Spleen (tissue), 11 donors: Measurements from ENCODE around the gene UPK1A. TPM values are rescaled to one million over a fixed set of nuclear protein-coding genes. Genes with fewer than 3 reads are reported as not detected.

Experiments used
- DNase-seq: peaks from one replicate; pipeline ENCODE4 v3.0.0-alpha.2; 2020
- H3K27ac ChIP-seq, 8 donors: fragments of 200-600 bp; sonication (generic) in 7 of 8; 1 replicate in 4 of 8; 2 replicates in 4 of 8; pipeline versions ENCODE4 v1.5.0 to v1.8.0; 2016 to 2021; ENCODE audit warnings: inconsistent platforms in 4 of 8, mild to moderate bottlenecking in 4 of 8, moderate library complexity in 1 of 8
- H3K27me3 ChIP-seq, 7 donors: fragments of 200-600 bp; sonication (generic) in 6 of 7; replicated peaks in 1 of 7; 1 replicate in 4 of 7; 2 replicates in 3 of 7; pipeline versions ENCODE4 v1.5.0 to v1.8.0; 2016 to 2021; ENCODE audit warnings: inconsistent platforms in 3 of 7, mild to moderate bottlenecking in 1 of 7
- H3K36me3 ChIP-seq, 6 donors: fragments of 200-600 bp; sonication (generic) in 5 of 6; 1 replicate in 4 of 6; 2 replicates in 2 of 6; pipeline versions ENCODE4 v1.5.0 to v1.8.0; 2016 to 2021; ENCODE audit warnings: inconsistent platforms in 2 of 6
- H3K4me1 ChIP-seq, 6 donors: fragments of 200-600 bp; sonication (generic) in 5 of 6; 1 replicate in 3 of 6; 2 replicates in 3 of 6; pipeline versions ENCODE4 v1.5.0 to v1.8.0; 2016 to 2021; ENCODE audit warnings: inconsistent platforms in 3 of 6
- H3K4me3 ChIP-seq, 8 donors: fragments of 200-600 bp; sonication (generic) in 7 of 8; 1 replicate in 4 of 8; 2 replicates in 4 of 8; pipeline versions ENCODE4 v1.5.0 to v1.8.0; 2016 to 2021; ENCODE audit warnings: inconsistent platforms in 4 of 8, mild to moderate bottlenecking in 4 of 8, moderate library complexity in 2 of 8
- H3K9me3 ChIP-seq, 8 donors: fragments of 200-600 bp; sonication (generic) in 7 of 8; 1 replicate in 4 of 8; 2 replicates in 4 of 8; pipeline versions ENCODE4 v1.5.0 to v1.8.0; 2016 to 2021; ENCODE audit warnings: inconsistent platforms in 4 of 8
- CTCF ChIP-seq, 11 experiments: fragments of 200-600 bp in 7 of 11; fragments of 450-650 bp in 4 of 11; sonication (generic) in 4 of 11; IDR thresholded peaks in 8 of 11; conservative IDR thresholded peaks in 3 of 11; 1 replicate in 7 of 11; 2 replicates in 4 of 11; pipeline versions ENCODE4 v1.4.0 to v1.8.0; 2016 to 2021; ENCODE audit warnings: antibody characterized with exemption in 11 of 11, inconsistent platforms in 4 of 11, mild to moderate bottlenecking in 1 of 11
- POLR2A ChIP-seq, 3 donors: fragments of 450-650 bp; IDR thresholded peaks; one replicate each; pipeline ENCODE4 v1.5.1; 2017; ENCODE audit warnings: antibody characterized with exemption in 3 of 3, mild to moderate bottlenecking in 1 of 3
- POLR2AphosphoS5 ChIP-seq, 3 donors: sonication (generic); formaldehyde crosslinking; IDR thresholded peaks; one replicate each; pipeline ENCODE4 v1.5.1; 2017; ENCODE audit warnings: antibody characterized with exemption in 3 of 3
- WGBS, 5 donors: extraction: QIAGEN DNeasy Blood & Tissue Kit in 3 of 5; methylation state at CpG; one replicate each; pipeline versions ENCODE4 v1.1.5 to v1.1.7; 2013 to 2018; 5-methylcytosine and 5-hydroxymethylcytosine counted together
- intact Hi-C: fragments of 100-400 bp; cut with DNase I; formaldehyde crosslinking; loops from one replicate; pipeline ENCODE4 v1.15.0; 2023; ENCODE audit warnings: low total_unique reads
- polyA plus RNA-seq, 3 donors: library from polyadenylated mRNA; stranded (reverse); fragments of 200-250 nt; gene quantifications; one replicate each; pipeline ENCODE4 v1.2.1, GENCODE V29; 2013
- total RNA-seq, 7 donors: library from RNA; depleted of rRNA in 3 of 7; stranded (reverse); fragments of >200 nt in 3 of 7; fragmentation: NEBNext Ultra II Directional in 4 of 7; extraction: Animal tissue kit (Norgen Biotek cat#: 25700) in 4 of 7; gene quantifications; one replicate each; pipeline versions ENCODE4 v1.1.0 to v1.2.1, GENCODE V29; 2016 to 2021
- donor health status: healthy with polysubstance abuse.
- donor health status: DM: no; HTN: no; CAD: no; lungs with moderate emphysema.
- donor health status: DM: no; HTN: no; CAD: no.
- donor health status: Bipolar disorder and iron deficiency.
- donor health status: healthy.
- donor health status: DM: no; HTN: no; CAD: no.
- donor health status: DM: yes; HTN: yes; CAD: no.

Gene UPK1A
- total and polyA plus RNA-seq, 10 donors = 0.11 TPM; not detected in 9

- Histone ChIP-seq H3K27ac (no peak overlapping the region), H3K4me1 (peaks cover 0 to 3% (median 2%) of the 10 kb centered on the region in 6 donors), H3K27me3 (no peaks in the 10 kb centered on the region), H3K4me3 (no peak overlapping the region), H3K36me3 (peaks cover 0 to 42% (median 11%) of the 10 kb centered on the region in 6 donors), H3K9me3 (no peaks in the 10 kb centered on the region)
- 92 to 97% (median 94%) methylated on average over 13 of the region's 13 CpGs for WGBS, 5 donors
- intact Hi-C loops = no loop called here
- no peak for DNase-seq
- TF ChIP-seq POLR2AphosphoS5 (IDR thresholded peaks at IDR 0.05) (peak in 1 of 3 donors; percentile 12), POLR2A (IDR thresholded peaks at IDR 0.05) (no peak), CTCF (IDR thresholded peaks at IDR 0.05 in 8 of 11, conservative IDR thresholded peaks at IDR 0.05 in 3 of 11) (no peak)
These were observed 43.6 kb upstream of the UPK1A start for GRCh38 chr19:35622750-35623149.

DNA sequence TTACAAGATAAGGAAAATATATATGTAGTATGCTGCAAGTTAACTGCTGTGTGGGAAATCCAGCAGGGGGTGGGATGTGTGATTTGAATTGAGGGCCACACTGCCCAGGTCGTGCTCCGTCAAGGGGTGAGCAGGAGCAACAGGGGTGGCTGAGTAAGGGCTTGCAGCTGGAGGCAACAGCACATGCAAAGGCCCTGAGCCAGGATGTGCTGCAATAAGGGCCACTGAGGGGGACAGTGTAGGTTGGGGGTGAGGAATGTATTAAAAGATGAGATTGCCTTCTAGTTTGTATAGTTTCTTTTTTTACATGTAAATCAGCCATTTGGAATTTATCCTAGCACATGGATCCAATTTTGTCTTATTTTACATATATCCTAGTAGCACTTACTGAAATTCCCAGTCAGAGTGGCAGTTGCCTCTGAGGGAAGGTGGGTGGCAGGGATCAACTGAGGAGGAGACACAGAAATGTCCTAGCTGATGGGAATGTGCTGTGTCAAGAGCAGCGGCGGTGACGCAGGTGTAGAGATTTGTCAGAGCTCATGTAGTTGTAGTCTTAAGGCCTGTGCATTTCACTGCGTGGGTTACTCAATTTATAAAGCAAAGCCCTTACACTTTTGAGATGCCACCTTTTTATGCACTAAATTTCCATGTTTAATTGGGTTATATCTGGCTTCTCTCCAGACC, 42.8 kb upstream of the UPK1A start:
- intact Hi-C loops = no loop called here
- no peak for DNase-seq
- Histone ChIP-seq H3K36me3 (peaks cover 0 to 35% (median 11%) of the 10 kb centered on the region in 6 donors), H3K9me3 (no peaks in the 10 kb centered on the region), H3K27ac (no peak overlapping the region), H3K4me1 (peaks cover 0 to 10% (median 8%) of the 10 kb centered on the region in 6 donors), H3K27me3 (no peaks in the 10 kb centered on the region), H3K4me3 (no peak overlapping the region)
- WGBS, 5 donors = 88 to 95% (median 92%) methylated on average over 6 of the region's 6 CpGs
- no peak for TF ChIP-seq CTCF (IDR thresholded peaks at IDR 0.05 in 8 of 11, conservative IDR thresholded peaks at IDR 0.05 in 3 of 11)
- no peak for TF ChIP-seq POLR2AphosphoS5 (IDR thresholded peaks at IDR 0.05)
- TF ChIP-seq POLR2A (IDR thresholded peaks at IDR 0.05) = no peak

DNA sequence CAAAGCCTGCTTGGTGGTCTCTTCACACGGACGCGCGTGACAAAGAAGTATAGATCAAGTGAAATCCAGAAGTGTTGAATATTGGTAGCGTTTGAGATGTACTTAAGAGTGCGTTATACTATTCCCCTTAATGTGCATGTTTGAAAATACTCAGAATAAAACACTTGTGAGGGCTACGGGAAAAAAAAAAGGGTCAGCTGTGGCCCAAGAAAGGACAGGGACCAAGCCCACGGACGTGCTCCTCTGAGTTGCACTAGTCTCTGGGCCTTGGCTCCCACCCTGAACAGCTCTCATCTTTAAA, 38.1 kb upstream of the UPK1A start:
- DNase-seq = no peak
- Histone ChIP-seq H3K4me3 (peak overlapping the region; percentile 84 to 98 (median 94)), H3K9me3 (no peaks in the 10 kb centered on the region), H3K27ac (peak overlapping the region; percentile 74 to 96 (median 94)), H3K36me3 (peaks cover 5 to 34% (median 30%) of the 10 kb centered on the region in 6 donors), H3K27me3 (no peaks in the 10 kb centered on the region), H3K4me1 (peaks cover 10 to 44% (median 27%) of the 10 kb centered on the region in 6 donors)
- WGBS, 5 donors = 10 to 17% (median 15%) methylated on average over 9 of the region's 9 CpGs
- intact Hi-C loops = no loop called here
- TF ChIP-seq CTCF (IDR thresholded peaks at IDR 0.05 in 8 of 11, conservative IDR thresholded peaks at IDR 0.05 in 3 of 11) (no peak), POLR2AphosphoS5 (IDR thresholded peaks at IDR 0.05) (no peak), POLR2A (IDR thresholded peaks at IDR 0.05) (no peak)

- H3K27ac ChIP-seq = peak within 1 kb of the TSS; percentile 74 to 96 (median 94)
- TF ChIP-seq CTCF (IDR thresholded peaks at IDR 0.05 in 8 of 11, conservative IDR thresholded peaks at IDR 0.05 in 3 of 11) = peak in 3 of 11 experiments; percentile 12 to 31 (median 15)
- TF ChIP-seq POLR2A (IDR thresholded peaks at IDR 0.05) = peak in 2 of 3 donors; percentile 53 to 98
- peak; percentile 97 to 98 (median 98) for TF ChIP-seq POLR2AphosphoS5 (IDR thresholded peaks at IDR 0.05)
- H3K4me1 ChIP-seq = peaks cover 10 to 44% (median 27%) of the 10 kb centered on the region in 6 donors
- 0 to 1% (median 0%) methylated on average over 50 to 56 of the region's 56 CpGs for WGBS, 5 donors
- peaks cover 5 to 40% (median 36%) of the 10 kb centered on the region in 6 donors for H3K36me3 ChIP-seq
- H3K27me3 ChIP-seq = no peaks in the 10 kb centered on the region
- intact Hi-C loops = no loop called here
- DNase-seq = peak; percentile 96
- peak within 1 kb of the TSS; percentile 84 to 98 (median 94) for H3K4me3 ChIP-seq
- H3K9me3 ChIP-seq = no peaks in the 10 kb centered on the region
These were observed 37.6 kb upstream of the UPK1A start, which contains the start of gene RBM42 for GRCh38 chr19:35628565-35629331. Gene RBM42 (plus strand): TSS chr19:35629036. CDS start chr19:35629154, 118 bp downstream.
